ENCODE results near the gene SLAMF6.
"Not testable (repeated sequence)": the region's sequence is repeated elsewhere in the genome, so short reads cannot be mapped to it uniquely, and the experiment has no call there.

SLAMF6 gene

GRCh38 chr1:160498301-160499065 is 24.6 kb downstream of the SLAMF6 start:
- H3K4me3 ChIP-seq (ENCODE audit: low read length); H3K9me3 ChIP-seq (ENCODE audit: insufficient read depth, low read depth, low read length); H3K36me3 ChIP-seq (ENCODE audit: insufficient read depth, low read depth, low read length); H3K4me1 ChIP-seq (ENCODE audit: insufficient read depth, low read length); H3K9ac ChIP-seq (ENCODE audit: low read depth, low read length); H3K27me3 ChIP-seq (ENCODE audit: insufficient read depth, low read length); H3K27ac ChIP-seq (ENCODE audit: low read length): not testable (repeated sequence)

DNA sequence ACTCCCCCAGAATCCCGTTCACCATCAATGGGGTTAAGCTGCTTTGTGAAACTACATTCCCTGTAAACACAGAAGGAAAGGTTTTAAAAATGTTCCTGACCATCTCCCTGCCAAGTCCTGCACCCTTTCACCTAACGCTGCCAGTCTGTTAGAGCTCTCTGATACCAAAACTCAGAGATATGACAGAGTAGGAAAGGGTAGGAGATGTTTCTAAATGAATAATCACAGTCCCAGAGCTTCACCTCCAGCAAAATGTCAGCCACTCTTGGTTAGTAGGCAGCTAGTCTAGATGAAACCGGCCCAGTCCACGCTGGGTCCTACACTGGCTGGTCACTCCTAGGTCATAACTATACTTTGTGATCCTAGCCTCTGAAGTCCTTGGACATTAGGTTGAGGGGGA is 26.7 kb downstream of the SLAMF6 start:
- Histone ChIP-seq H3K4me3 (ENCODE audit: low read length) (no peak overlapping the region), H3K36me3 (ENCODE audit: insufficient read depth, low read depth, low read length) (no peaks in the 10 kb centered on the region), H3K4me1 (ENCODE audit: insufficient read depth, low read length) (no peaks in the 10 kb centered on the region), H3K9ac (ENCODE audit: low read depth, low read length) (no peak overlapping the region), H3K9me3 (ENCODE audit: insufficient read depth, low read depth, low read length) (no peaks in the 10 kb centered on the region), H3K27me3 (ENCODE audit: insufficient read depth, low read length) (no peaks in the 10 kb centered on the region), H3K27ac (ENCODE audit: low read length) (no peak overlapping the region)

DNA sequence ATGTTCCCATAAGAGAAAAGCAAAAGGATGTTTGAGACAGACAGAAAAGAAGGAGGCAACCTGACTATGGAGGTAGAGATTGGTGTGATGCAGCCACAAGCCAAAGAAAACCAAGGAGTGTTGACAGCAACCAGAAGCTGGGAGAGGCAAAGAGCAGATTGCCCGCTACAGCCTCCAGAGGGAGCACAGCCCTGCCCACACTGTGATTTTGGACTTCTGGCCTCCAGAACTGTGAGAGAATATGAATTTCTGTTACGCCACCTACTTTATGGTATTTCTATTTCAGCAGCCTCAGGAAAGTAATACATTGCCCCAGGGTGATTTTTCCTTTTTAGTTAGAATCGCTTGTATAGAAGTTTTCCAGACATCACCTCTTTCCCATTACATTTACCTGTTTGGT is 28.4 kb downstream of the SLAMF6 start:
- Histone ChIP-seq H3K36me3 (ENCODE audit: insufficient read depth, low read depth, low read length) (no peaks in the 10 kb centered on the region), H3K4me3 (ENCODE audit: low read length) (no peak overlapping the region), H3K9me3 (ENCODE audit: insufficient read depth, low read depth, low read length) (no peaks in the 10 kb centered on the region), H3K4me1 (ENCODE audit: insufficient read depth, low read length) (no peaks in the 10 kb centered on the region; the same call in 1 of the 2 replicates), H3K27ac (ENCODE audit: low read length) (no peak overlapping the region), H3K27me3 (ENCODE audit: insufficient read depth, low read length) (no peaks in the 10 kb centered on the region), H3K9ac (ENCODE audit: low read depth, low read length) (no peak overlapping the region)

DNA sequence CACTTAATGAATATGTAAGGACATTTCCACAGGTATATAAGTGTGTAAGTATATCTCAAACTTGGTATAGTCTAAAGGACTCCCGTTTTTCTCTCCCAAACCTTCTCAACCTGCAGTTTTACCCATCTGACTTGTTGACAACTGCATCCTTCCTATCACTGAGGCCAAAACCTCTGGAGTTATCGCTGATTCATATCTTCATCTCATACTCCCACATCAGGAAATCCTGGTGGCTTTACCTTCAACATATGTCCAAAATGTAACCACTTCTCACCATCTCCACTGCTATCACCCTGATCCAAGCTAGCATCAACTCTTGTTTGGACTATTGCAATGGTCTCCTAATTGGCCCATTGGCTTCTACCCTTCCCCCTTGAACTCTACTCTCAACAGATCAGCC is 30.4 kb downstream of the SLAMF6 start:
- no peak overlapping the region for H3K9ac ChIP-seq (ENCODE audit: low read depth, low read length)
- H3K4me3 ChIP-seq (ENCODE audit: low read length): no peak overlapping the region
- H3K9me3 ChIP-seq (ENCODE audit: insufficient read depth, low read depth, low read length): no peaks in the 10 kb centered on the region
- H3K27me3 ChIP-seq (ENCODE audit: insufficient read depth, low read length): no peaks in the 10 kb centered on the region
- no peak overlapping the region for H3K27ac ChIP-seq (ENCODE audit: low read length)
- H3K36me3 ChIP-seq (ENCODE audit: insufficient read depth, low read depth, low read length): no peaks in the 10 kb centered on the region
- no peaks in the 10 kb centered on the region; the same call in 1 of the 2 replicates for H3K4me1 ChIP-seq (ENCODE audit: insufficient read depth, low read length)

DNA sequence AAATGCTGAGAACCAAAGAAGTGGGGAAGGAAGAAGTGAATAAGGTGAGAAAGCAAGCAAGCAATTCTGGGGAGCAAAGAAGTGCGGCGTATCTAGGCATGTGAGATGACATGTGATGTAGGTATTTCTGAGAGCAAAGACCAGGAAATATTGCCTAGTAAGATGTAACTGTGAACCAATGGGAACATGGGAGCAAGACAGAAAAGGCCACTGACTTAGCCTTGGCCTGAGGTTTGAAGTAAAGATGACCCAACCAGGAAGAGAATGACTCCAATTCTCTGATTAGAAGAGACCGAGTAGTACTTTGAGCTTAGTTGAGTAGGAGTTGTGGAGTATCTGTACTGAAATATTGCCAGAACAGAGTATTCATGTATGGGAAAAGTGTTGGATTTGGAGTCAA is 31.1 kb downstream of the SLAMF6 start:
- H3K9me3 ChIP-seq (ENCODE audit: insufficient read depth, low read depth, low read length): no peaks in the 10 kb centered on the region

GRCh38 chr1:160491017-160491416 is 32.0 kb downstream of the SLAMF6 start:
- Histone ChIP-seq H3K27me3 (ENCODE audit: insufficient read depth, low read length) (no peaks in the 10 kb centered on the region), H3K4me3 (ENCODE audit: low read length) (no peak overlapping the region), H3K4me1 (ENCODE audit: insufficient read depth, low read length) (peaks cover 12% of the 10 kb centered on the region), H3K9me3 (ENCODE audit: insufficient read depth, low read depth, low read length) (no peaks in the 10 kb centered on the region), H3K27ac (ENCODE audit: low read length) (no peak overlapping the region), H3K9ac (ENCODE audit: low read depth, low read length) (no peak overlapping the region), H3K36me3 (ENCODE audit: insufficient read depth, low read depth, low read length) (no peaks in the 10 kb centered on the region)

More for the DNA sequence above, 31.1 kb downstream of the SLAMF6 start:
- Histone ChIP-seq H3K4me1 (ENCODE audit: insufficient read depth, low read length) (peaks cover 3% of the 10 kb centered on the region), H3K9ac (ENCODE audit: low read depth, low read length) (no peak overlapping the region), H3K4me3 (ENCODE audit: low read length) (no peak overlapping the region), H3K27ac (ENCODE audit: low read length) (no peak overlapping the region), H3K27me3 (ENCODE audit: insufficient read depth, low read length) (no peaks in the 10 kb centered on the region), H3K36me3 (ENCODE audit: insufficient read depth, low read depth, low read length) (no peaks in the 10 kb centered on the region)

- H3K27me3 ChIP-seq (ENCODE audit: insufficient read depth, low read length): no peaks in the 10 kb centered on the region
- H3K4me3 ChIP-seq (ENCODE audit: low read length): no peak overlapping the region
- no peak overlapping the region for H3K27ac ChIP-seq (ENCODE audit: low read length)
- H3K36me3 ChIP-seq (ENCODE audit: insufficient read depth, low read depth, low read length): no peaks in the 10 kb centered on the region
- H3K9me3 ChIP-seq (ENCODE audit: insufficient read depth, low read depth, low read length): no peaks in the 10 kb centered on the region
- no peak overlapping the region for H3K9ac ChIP-seq (ENCODE audit: low read depth, low read length)
- peaks cover 13% of the 10 kb centered on the region for H3K4me1 ChIP-seq (ENCODE audit: insufficient read depth, low read length)
Measured at GRCh38 chr1:160489513-160490261, 33.4 kb downstream of the SLAMF6 start.

DNA sequence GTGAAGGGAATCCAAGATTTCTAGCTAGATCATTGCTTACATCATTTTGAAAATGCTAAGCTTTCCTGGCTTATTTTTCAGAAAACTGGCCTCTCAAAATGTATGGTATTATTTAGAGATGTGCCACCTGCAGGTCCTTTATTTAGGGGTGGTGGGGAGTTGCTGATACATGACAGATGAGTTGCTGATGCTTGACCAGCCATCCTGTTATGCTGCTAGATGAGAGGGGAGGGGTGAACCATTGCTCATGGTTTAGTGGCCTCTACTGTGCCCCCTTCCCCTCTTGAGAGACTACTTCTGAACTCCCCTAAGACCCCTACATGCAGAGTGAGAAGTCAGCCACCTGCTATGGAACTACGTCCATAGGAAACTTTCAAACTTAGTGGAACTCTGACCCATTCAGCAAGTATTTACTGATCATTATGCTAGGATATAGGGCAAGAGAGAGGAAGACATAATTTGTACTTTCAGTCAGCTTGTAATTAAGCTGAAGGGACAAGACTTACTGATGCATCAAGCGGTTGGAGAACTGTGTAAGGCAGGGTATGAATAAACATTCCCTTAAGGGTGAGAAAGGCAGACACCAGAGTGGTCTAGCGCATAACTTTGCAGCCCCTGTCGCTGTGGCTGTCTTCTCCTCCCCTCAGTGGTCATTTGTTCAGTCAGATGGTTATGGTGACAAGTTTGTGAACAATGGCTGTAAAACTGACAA is 34.6 kb downstream of the SLAMF6 start:
- Histone ChIP-seq H3K27me3 (ENCODE audit: insufficient read depth, low read length) (no peaks in the 10 kb centered on the region), H3K4me3 (ENCODE audit: low read length) (no peak overlapping the region), H3K9me3 (ENCODE audit: insufficient read depth, low read depth, low read length) (no peaks in the 10 kb centered on the region), H3K9ac (ENCODE audit: low read depth, low read length) (no peak overlapping the region), H3K36me3 (ENCODE audit: insufficient read depth, low read depth, low read length) (no peaks in the 10 kb centered on the region), H3K4me1 (ENCODE audit: insufficient read depth, low read length) (peaks cover 13% of the 10 kb centered on the region), H3K27ac (ENCODE audit: low read length) (no peak overlapping the region)

DNA sequence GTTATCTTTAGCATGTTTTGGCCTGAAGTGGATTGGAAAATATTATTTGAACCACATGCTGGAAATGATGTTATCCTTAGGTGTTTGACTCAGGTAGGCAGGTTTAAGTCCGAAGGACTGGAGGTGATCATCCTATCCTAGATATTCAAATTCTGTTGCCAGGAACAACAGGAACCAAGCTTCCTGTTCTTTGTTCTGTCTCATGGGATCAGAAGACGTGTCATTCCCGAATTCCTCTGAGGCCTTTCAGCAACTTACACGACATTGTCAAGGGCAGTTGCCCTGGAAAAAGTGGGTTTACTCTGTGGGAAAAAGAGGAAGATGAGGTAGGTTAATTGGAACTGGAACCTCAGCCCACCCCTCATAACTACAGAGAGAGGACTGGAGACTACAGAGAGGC is 36.6 kb downstream of the SLAMF6 start:
- Histone ChIP-seq H3K9ac (ENCODE audit: low read depth, low read length) (0 out of 2 replicates have a peak overlapping the region, but pooled peaks have one; percentile 12), H3K27ac (ENCODE audit: low read length) (peak overlapping the region; percentile 11), H3K36me3 (ENCODE audit: insufficient read depth, low read depth, low read length) (no peaks in the 10 kb centered on the region)

GRCh38 chr1:160483505-160484185 is 39.4 kb downstream of the SLAMF6 start:
- Histone ChIP-seq H3K36me3 (ENCODE audit: insufficient read depth, low read depth, low read length) (no peaks in the 10 kb centered on the region), H3K4me1 (ENCODE audit: insufficient read depth, low read length) (peaks cover 13% of the 10 kb centered on the region; the same call in 1 of the 2 replicates), H3K9ac (ENCODE audit: low read depth, low read length) (no peak overlapping the region), H3K9me3 (ENCODE audit: insufficient read depth, low read depth, low read length) (peaks cover 16% of the 10 kb centered on the region), H3K27me3 (ENCODE audit: insufficient read depth, low read length) (no peaks in the 10 kb centered on the region), H3K4me3 (ENCODE audit: low read length) (no peak overlapping the region), H3K27ac (ENCODE audit: low read length) (no peak overlapping the region)

More for the DNA sequence above, 36.6 kb downstream of the SLAMF6 start:
- H3K4me3 ChIP-seq (ENCODE audit: low read length): no peak overlapping the region; the same call in 1 of the 2 replicates
- no peaks in the 10 kb centered on the region for H3K27me3 ChIP-seq (ENCODE audit: insufficient read depth, low read length)
- H3K4me1 ChIP-seq (ENCODE audit: insufficient read depth, low read length): peaks cover 13% of the 10 kb centered on the region
- H3K9me3 ChIP-seq (ENCODE audit: insufficient read depth, low read depth, low read length): peaks cover 5% of the 10 kb centered on the region; the same call in 1 of the 2 replicates

- Histone ChIP-seq H3K9me3 (ENCODE audit: insufficient read depth, low read depth, low read length) (peaks cover 16% of the 10 kb centered on the region), H3K27ac (ENCODE audit: low read length) (no peak overlapping the region), H3K4me3 (ENCODE audit: low read length) (no peak overlapping the region), H3K4me1 (ENCODE audit: insufficient read depth, low read length) (peaks cover 11% of the 10 kb centered on the region; the same call in 1 of the 2 replicates), H3K9ac (ENCODE audit: low read depth, low read length) (no peak overlapping the region), H3K27me3 (ENCODE audit: insufficient read depth, low read length) (no peaks in the 10 kb centered on the region), H3K36me3 (ENCODE audit: insufficient read depth, low read depth, low read length) (no peaks in the 10 kb centered on the region)
Measured at GRCh38 chr1:160481979-160482596, 41.0 kb downstream of the SLAMF6 start.
